Effector CD8-positive, alpha-beta T cell (primary cell): ENCODE results near the gene AMD1.

Source experiments
- DNase-seq: peaks from one replicate; lab custom pipeline; 2025; lab: John Stamatoyannopoulos, UW

AMD1 gene

DNA sequence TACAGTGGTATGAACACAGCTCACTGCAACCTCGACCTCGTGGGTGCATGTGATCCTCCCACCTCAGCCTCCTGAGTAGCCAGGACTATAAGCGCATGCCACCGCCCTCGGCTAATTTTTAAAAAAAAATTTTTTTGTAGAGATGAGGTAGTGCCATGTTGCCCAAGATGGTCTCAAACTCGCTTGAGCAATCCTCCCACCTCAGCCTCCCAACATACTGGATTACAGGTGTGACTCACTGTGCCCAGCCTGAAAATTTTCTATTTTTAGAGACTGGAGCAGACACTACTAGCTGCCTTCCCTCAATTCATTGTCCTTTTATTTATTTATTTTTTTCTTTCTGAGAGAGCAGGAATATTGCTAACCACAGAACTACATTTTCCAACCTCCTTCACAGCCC lies 63.6 kb downstream of the AMD1 start:
- no peak for DNase-seq

GRCh38 chr6:110939429-110940200 lies 65.0 kb downstream of the AMD1 start:
- DNase-seq: no peak

DNA sequence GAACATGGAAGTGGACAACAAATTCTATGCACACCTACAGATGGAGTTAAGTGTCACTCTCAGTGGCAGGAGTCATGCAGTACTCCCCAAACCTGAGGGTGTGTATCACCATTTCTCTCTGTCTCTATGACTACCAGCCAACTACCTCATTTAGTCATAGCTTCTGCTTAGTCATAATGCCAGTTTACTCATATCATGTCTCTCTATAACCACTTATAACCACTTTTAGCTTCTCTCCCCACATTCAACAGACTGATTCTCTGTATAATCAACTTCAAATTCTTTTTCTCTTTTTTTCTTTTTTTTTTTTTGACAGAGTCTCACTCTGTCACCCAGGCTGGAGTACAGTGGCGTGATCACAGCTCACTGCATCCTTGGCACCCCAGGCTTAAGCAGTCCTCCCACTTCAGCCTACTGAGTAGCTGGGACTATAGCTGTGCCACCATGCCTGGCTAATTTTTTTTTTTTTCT lies 70.1 kb downstream of the AMD1 start:
- DNase-seq: no peak
